Liver (tissue), 3 donors: ENCODE results near the gene PROZ.

Experiments used
- EGR1 ChIP-seq, 2 donors: IDR thresholded peaks; 2 replicates each; pipeline ENCODE4 v1.6.1; 2016 to 2018; ENCODE audit warnings: antibody characterized with exemption in 2 of 2, low read depth in 2 of 2
- FOXA1 ChIP-seq: IDR thresholded peaks from 2 replicates; pipeline ENCODE4 v1.6.1; 2016; ENCODE audit warnings: antibody characterized with exemption
- GABPA ChIP-seq, 2 donors: IDR thresholded peaks in 1 of 2; conservative IDR thresholded peaks in 1 of 2; 2 replicates each; pipeline ENCODE4 v1.6.1; 2016; ENCODE audit warnings: antibody characterized with exemption in 2 of 2, mild to moderate bottlenecking in 1 of 2, moderate library complexity in 1 of 2
- RAD21 ChIP-seq, 2 donors: IDR thresholded peaks; 2 replicates each; pipeline ENCODE4 v1.6.1; 2016; ENCODE audit warnings: antibody characterized with exemption in 2 of 2, mild to moderate bottlenecking in 2 of 2
- SP1 ChIP-seq: IDR thresholded peaks from 2 replicates; pipeline ENCODE4 v1.6.1; 2018; ENCODE audit warnings: antibody characterized with exemption, mild to moderate bottlenecking
- TAF1 ChIP-seq: conservative IDR thresholded peaks from 2 replicates; pipeline ENCODE4 v1.6.1; 2016; ENCODE audit warnings: antibody characterized with exemption, mild to moderate bottlenecking
- TF ChIP-seq, protein P1 (sequence below): fragments of 150-350 bp; IDR thresholded peaks from 2 replicates; pipeline ENCODE4 v1.5.1; 2017; ENCODE audit warnings: improper control_type of control experiment, low read depth, low read length; ENCODE audit not compliant: missing input control
- donor health status: healthy.
- donor health status: healthy.

DNA sequence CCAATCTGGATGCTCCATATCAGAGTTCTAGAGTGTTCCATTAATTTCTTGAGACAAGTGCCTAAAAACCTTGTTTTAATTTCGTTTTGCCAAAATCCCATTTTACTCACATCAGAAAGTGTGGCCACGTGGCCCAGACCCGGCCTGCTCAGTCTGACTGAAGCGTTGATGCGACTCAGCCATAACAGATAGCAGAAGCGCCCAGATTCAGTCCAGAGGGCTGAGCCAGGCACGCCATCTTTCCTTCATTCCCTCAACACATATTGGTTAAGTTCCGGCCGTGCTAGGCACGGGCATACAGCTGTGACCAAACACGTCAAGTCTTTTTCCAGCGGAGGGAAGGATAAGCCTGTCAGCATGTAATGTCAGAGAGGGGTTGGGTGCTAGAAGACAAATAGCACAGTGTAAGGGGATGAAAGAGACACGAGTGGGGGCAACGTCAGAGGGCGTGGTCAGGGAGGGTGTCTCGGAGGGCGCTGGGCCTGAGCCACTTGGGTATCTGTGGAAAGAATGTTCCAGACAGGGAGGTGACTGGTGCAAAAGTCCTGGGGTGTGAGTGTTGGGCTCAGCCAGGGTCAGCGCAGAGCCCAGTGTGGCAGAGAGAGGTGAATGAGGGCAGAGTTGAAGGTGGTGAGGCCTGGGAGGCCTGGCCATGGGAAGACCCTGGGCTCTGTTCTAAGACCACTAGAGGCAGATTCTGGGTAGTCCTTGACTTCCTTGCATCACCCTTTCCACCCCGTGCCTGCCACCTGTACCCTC is 32.8 kb upstream of the PROZ start:
- TF ChIP-seq SP1 (no peak), TAF1 (no peak), RAD21 (IDR thresholded peaks at IDR 0.05) (no peak), EGR1 (IDR thresholded peaks at IDR 0.05; ENCODE audit: low read depth in 2 of 2) (no peak), FOXA1 (no peak), GABPA (IDR thresholded peaks at IDR 0.05 in 1 of 2, conservative IDR thresholded peaks at IDR 0.05 in 1 of 2) (no peak)
- TF ChIP-seq, protein P1, sequence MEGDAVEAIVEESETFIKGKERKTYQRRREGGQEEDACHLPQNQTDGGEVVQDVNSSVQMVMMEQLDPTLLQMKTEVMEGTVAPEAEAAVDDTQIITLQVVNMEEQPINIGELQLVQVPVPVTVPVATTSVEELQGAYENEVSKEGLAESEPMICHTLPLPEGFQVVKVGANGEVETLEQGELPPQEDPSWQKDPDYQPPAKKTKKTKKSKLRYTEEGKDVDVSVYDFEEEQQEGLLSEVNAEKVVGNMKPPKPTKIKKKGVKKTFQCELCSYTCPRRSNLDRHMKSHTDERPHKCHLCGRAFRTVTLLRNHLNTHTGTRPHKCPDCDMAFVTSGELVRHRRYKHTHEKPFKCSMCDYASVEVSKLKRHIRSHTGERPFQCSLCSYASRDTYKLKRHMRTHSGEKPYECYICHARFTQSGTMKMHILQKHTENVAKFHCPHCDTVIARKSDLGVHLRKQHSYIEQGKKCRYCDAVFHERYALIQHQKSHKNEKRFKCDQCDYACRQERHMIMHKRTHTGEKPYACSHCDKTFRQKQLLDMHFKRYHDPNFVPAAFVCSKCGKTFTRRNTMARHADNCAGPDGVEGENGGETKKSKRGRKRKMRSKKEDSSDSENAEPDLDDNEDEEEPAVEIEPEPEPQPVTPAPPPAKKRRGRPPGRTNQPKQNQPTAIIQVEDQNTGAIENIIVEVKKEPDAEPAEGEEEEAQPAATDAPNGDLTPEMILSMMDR = no peak
